Measurements from ENCODE around the gene EIF3B.
"Not testable (repeated sequence)": the region's sequence is repeated elsewhere in the genome, so short reads cannot be mapped to it uniquely, and the experiment has no call there.

DNA sequence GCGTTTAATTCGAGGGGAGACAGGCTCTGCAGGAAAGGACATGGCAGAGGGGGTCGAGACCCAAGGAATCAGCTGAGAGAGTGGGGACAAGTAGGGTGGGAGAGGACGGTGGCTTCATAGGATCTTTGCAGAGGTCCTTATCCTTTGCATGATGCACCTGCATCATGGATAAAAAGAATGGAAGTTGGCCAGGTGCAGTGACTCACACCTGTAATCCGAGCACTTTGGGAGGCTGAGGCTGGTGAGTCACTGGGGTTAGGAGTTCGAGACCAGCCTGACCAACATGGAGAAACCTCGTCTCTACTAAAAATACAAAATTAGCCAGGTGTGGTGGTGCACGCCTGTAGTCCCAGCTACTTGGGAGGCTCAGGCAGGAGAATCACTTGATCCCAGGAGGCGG, 31.5 kb downstream of the EIF3B start:
- TF ChIP-seq POLR2A (IDR thresholded peaks at IDR 0.05; ENCODE audit: low read depth, low read length); POLR2AphosphoS5 (IDR thresholded peaks at IDR 0.05; ENCODE audit: low read depth, low read length); POU2F2 (IDR thresholded peaks at IDR 0.05; ENCODE audit: low read depth, low read length); TAF1 (IDR thresholded peaks at IDR 0.05; ENCODE audit: low read depth, low read length); PAX5 (IDR thresholded peaks at IDR 0.05; ENCODE audit: insufficient read depth, low read length, severe bottlenecking); SPI1 (IDR thresholded peaks at IDR 0.05; ENCODE audit: low read depth, low read length): not testable (repeated sequence)
